ENCODE results near the gene MEI4. TPM values are rescaled to one million over a fixed set of nuclear protein-coding genes. Genes with fewer than 3 reads are reported as not detected.

MEI4 gene
- total and polyA plus RNA-seq, 2 of the 8 experiments (the other 6 are each of a cell fraction or from before 2014, with no cell fraction given): 0.05 to 0.24 TPM

DNA sequence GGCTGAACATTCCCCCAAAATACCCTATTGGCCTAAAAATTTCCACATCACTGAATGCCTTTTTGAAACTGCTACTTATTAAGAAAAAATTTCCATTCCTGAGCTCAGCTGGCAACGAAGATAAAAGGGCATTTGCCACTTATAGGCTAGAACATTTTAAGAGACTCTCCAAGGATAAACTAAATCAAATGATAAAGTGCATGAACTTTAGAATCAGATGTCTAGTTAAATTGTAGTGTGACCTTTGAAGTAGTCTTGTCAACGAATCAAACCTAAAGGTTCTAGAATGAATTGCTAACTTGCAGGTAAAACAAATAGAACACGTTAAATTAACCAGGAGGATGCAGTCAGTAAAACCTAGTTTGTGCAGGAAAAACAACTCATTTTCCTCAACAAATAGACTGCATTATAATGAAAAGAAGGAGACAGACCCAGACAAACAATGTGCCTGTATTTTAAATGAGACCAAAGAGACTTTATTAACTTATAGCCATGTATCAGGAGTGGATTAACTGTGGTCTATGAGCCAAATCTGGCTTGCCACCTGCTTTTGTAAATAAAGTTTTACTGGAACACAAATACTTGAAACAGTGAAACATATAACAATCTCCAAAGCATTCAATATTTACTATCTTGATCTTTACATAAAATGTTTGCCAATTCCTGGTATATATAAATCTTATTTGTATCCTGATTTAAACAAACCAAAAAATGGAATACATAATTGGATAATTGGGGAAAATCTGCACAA, 184.4 kb downstream of the MEI4 start:
- H3K79me1 ChIP-seq (ENCODE audit: low read depth, low read length): no peaks in the 10 kb centered on the region
- WGBS, 2 experiments (ENCODE audit: extremely low coverage in 1 of 2, insufficient coverage in 1 of 2, insufficient read length in 1 of 2, insufficient replicate concordance in 2 of 2, low coverage in 1 of 2, low lambda C conversion rate in 2 of 2, missing lambda C conversion rate in 1 of 2): 81% methylated on average over 3 of the region's 3 CpGs; no CpG with 5 or more reads in 1 of the 2 experiments
- H2BK15ac ChIP-seq (ENCODE audit: low read length): no peak overlapping the region
- H4K91ac ChIP-seq (replicated peaks; ENCODE audit: insufficient read length, low read length): no peak overlapping the region
- no peak overlapping the region for H2AFZ ChIP-seq (ENCODE audit: low read length)
- H4K8ac ChIP-seq (ENCODE audit: extremely low read depth, insufficient read depth, low read length): no peak overlapping the region
- no peak overlapping the region for H3K18ac ChIP-seq (ENCODE audit: extremely low read depth, low read length)
- ChIA-PET CTCF (ENCODE audit: partially characterized antibody) (interaction anchor here (0.7 kb wide), 1 partner anchor 187 kb away, joined by 3 read pairs; no protein-coding TSS in a partner anchor), POLR2A (ENCODE audit: partially characterized antibody) (no interaction called here)
- H3K9ac ChIP-seq (replicated peaks in 1 of 4; ENCODE audit: extremely low read depth in 1 of 4, low read depth in 3 of 4, low read length in 3 of 4): no peak overlapping the region
- H2BK5ac ChIP-seq (ENCODE audit: low read depth, low read length): no peak overlapping the region
- no peak overlapping the region for H3K23ac ChIP-seq (ENCODE audit: insufficient read length)
- H2BK120ac ChIP-seq (replicated peaks; ENCODE audit: low read depth, low read length): no peak overlapping the region
- H2BK12ac ChIP-seq (ENCODE audit: low read depth, low read length): no peak overlapping the region
- H3K79me2 ChIP-seq (ENCODE audit: control insufficient read depth in 1 of 2, insufficient read depth in 2 of 2, low read length in 2 of 2): no peaks in the 10 kb centered on the region
- no peak overlapping the region for H4K5ac ChIP-seq (ENCODE audit: insufficient read length, low read depth, low read length)
- no peak overlapping the region for H3K14ac ChIP-seq (ENCODE audit: insufficient read length)
- H3K4me1 ChIP-seq (replicated peaks in 1 of 4; ENCODE audit: control insufficient read depth in 3 of 4, insufficient read depth in 4 of 4, low read length in 3 of 4): no peaks in the 10 kb centered on the region
- H3K4me2 ChIP-seq (ENCODE audit: insufficient read depth in 1 of 2, low read depth in 2 of 2, low read length in 2 of 2): no peak overlapping the region
- H3K27me3 ChIP-seq (replicated peaks in 1 of 4; ENCODE audit: control insufficient read depth in 3 of 4, extremely low read depth in 1 of 4, insufficient read depth in 3 of 4, low read length in 3 of 4): no peaks in the 10 kb centered on the region
- no peak overlapping the region for H3K4ac ChIP-seq (replicated peaks; ENCODE audit: insufficient read length, low read depth, low read length)
- H4K20me1 ChIP-seq (replicated peaks in 1 of 2; ENCODE audit: control insufficient read depth in 1 of 2, insufficient read depth in 2 of 2, low read length in 2 of 2): no peaks in the 10 kb centered on the region
- no peak for DNase-seq (ENCODE audit: low read depth in 1 of 2, low spot score in 2 of 2)
- no peak overlapping the region for H3K27ac ChIP-seq (ENCODE audit: low read depth, low read length)
- FAIRE-seq: no peak
- H2AK5ac ChIP-seq (ENCODE audit: low read depth, low read length): no peak overlapping the region
- H3K9me3 ChIP-seq (ENCODE audit: insufficient read depth in 2 of 2, low read depth in 1 of 2, low read length in 1 of 2): no peaks in the 10 kb centered on the region
- H3K56ac ChIP-seq (replicated peaks; ENCODE audit: insufficient read length, low read depth, low read length): no peak overlapping the region
- H3K4me3 ChIP-seq (ENCODE audit: extremely low read depth in 1 of 4, insufficient read depth in 2 of 4, low read depth in 3 of 4, low read length in 4 of 4): no peak overlapping the region
- H2BK20ac ChIP-seq (ENCODE audit: low read length): no peak overlapping the region
- no peaks in the 10 kb centered on the region for H3K36me3 ChIP-seq (ENCODE audit: control insufficient read depth in 2 of 4, insufficient read depth in 4 of 4, low read length in 3 of 4)
- H3K23me2 ChIP-seq (ENCODE audit: low read depth, low read length): no peaks in the 10 kb centered on the region
- no peak for TF ChIP-seq NRF1 (IDR thresholded peaks at IDR 0.05; ENCODE audit: low read depth, low read length)
- TF ChIP-seq, protein P1, sequence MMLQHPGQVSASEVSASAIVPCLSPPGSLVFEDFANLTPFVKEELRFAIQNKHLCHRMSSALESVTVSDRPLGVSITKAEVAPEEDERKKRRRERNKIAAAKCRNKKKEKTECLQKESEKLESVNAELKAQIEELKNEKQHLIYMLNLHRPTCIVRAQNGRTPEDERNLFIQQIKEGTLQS (IDR thresholded peaks at IDR 0.05; ENCODE audit: insufficient read depth, low read depth, low read length): no peak
- TF ChIP-seq RNF2 (IDR thresholded peaks at IDR 0.05; ENCODE audit: borderline replicate concordance, low read depth, low read length, missing control alignments, poor library complexity, severe bottlenecking): no peak
- no peak for TF ChIP-seq SRF (IDR thresholded peaks at IDR 0.05; ENCODE audit: low read depth, low read length)
- no peak for TF ChIP-seq POLR2AphosphoS5 (IDR thresholded peaks at IDR 0.05; ENCODE audit: low read depth, low read length)
- TF ChIP-seq, protein P2, sequence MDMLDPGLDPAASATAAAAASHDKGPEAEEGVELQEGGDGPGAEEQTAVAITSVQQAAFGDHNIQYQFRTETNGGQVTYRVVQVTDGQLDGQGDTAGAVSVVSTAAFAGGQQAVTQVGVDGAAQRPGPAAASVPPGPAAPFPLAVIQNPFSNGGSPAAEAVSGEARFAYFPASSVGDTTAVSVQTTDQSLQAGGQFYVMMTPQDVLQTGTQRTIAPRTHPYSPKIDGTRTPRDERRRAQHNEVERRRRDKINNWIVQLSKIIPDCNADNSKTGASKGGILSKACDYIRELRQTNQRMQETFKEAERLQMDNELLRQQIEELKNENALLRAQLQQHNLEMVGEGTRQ (IDR thresholded peaks at IDR 0.05; ENCODE audit: low read length): no peak
- no peak for TF ChIP-seq TEAD4 (IDR thresholded peaks at IDR 0.05; ENCODE audit: low read depth, low read length)
- no peak for TF ChIP-seq EGR1 (IDR thresholded peaks at IDR 0.05; ENCODE audit: borderline replicate concordance, low read depth, low read length)
- no peak for TF ChIP-seq CHD1 (IDR thresholded peaks at IDR 0.05; ENCODE audit: low read depth, low read length)
- no peak for TF ChIP-seq ZNF274 (IDR thresholded peaks at IDR 0.05; ENCODE audit: borderline replicate concordance, extremely low read depth, low read length)

All from H1 (cell line).